GM19239 (cell line): Measurements from ENCODE around the gene ATP6V1B1.

Experiments used
- DNase-seq: peaks from one replicate; pipeline ENCODE4 v3.0.0; 2011; ENCODE audit warnings: low spot score; ENCODE audit not compliant: insufficient read length
- FAIRE-seq: peaks from 2 replicates; lab custom pipeline; 2011; peaks lifted over from hg19 to GRCh38; lab: Jason Lieb, UNC

Gene ATP6V1B1

GRCh38 chr2:70898363-70899240 lies 37.1 kb upstream of the ATP6V1B1 start:
- no peak for FAIRE-seq
- DNase-seq: no peak

DNA sequence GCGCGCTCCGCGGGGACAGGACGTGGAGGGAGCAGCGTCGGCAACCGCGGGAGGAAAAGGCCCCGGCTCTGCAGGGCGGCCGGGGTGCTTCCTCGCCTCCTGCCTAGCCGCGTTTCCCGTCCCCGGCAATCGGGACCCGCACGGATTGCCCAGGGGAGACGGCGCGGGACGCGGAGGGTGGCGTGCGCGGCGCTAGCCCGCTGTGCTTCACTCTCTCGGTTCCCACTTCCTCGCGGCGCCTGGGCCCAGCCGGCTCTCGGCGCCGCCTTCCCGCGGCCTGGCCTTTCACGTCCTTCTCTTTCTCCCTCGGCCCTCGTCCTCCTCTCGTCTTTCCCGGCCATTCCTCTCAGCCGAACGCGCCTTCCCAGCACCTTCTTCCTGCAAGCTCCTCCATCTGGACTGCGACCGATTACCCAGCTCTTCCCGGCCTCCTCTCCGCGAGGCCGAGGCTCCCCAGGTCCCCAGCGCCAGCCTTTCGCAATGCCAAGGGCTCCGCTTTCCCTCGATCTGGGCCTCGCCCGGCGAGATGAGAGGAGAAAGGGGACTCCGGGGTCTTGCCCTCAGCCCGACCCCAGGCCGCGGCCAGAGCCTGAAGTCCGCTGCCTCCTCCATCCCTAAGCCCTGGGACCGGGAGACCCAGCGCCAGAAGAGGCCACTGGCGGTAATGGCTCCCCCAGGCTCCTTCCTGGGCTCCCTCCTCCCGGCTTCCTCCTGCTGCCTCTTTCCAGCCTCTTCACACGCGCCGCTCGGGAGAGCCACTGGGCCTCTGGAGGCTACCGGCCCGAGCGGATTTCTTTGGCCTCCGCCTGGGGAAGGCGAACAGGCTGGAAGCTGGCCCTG lies 34.3 kb upstream of the ATP6V1B1 start:
- no peak for DNase-seq
- no peak for FAIRE-seq

- DNase-seq (no peak), FAIRE-seq (no peak)
Observed at GRCh38 chr2:70902067-70902442, 33.6 kb upstream of the ATP6V1B1 start.

- FAIRE-seq (no peak), DNase-seq (no peak)
Observed at GRCh38 chr2:70902579-70902978, 33.1 kb upstream of the ATP6V1B1 start.

DNA sequence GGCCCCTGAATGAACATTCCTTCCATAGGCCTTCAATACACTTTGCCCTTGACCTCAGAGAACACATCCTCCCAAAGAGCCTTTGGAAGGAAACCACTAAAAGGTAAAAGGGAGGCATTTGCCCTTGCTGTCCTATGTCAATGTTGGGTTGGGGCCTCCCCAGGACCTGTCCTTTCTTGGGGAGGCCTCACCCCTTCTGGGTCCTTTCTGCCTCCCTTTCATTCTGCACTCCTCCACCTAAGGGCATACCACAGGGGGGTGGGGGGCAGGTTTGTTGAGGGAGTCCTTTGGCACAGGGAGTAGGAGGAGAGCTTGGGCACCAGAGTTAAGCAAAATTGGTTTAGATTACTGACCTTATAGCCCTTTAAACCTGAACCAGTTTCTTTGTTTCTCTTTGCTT lies 32.5 kb upstream of the ATP6V1B1 start:
- DNase-seq: no peak
- FAIRE-seq: no peak

DNA sequence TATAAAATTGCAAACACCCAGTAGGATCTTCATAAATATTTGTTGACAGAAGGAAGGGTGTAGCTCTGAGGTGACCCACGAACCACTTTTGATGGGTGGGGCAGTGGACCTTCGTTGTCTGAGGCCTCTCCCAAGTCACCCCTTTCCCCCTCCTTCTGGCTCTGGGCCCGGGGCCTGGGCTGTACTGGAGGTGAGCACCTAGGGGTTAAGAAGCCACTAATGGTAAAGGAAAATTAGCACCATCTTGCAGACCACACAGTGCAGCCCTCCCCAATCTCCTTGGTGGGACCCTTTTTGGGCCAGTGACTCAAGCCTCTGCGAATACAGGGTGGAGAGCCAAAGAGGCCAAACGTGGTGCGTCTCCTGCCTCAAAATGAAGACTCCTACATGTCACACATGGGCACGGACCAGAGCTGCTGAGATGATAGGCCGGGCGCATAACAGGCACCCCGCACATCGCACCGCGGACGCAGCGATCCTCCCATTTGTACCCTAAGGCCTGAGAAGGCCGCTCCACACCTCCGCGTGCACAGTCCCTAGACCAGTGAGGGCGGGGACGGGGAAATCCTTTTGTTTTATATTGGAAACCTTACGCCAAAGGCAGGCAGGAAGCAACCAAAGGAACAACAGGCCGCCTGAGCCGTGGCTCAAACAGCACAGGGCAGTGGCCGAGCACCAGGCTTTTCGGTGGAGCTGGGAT lies 31.9 kb upstream of the ATP6V1B1 start:
- FAIRE-seq: no peak

DNA sequence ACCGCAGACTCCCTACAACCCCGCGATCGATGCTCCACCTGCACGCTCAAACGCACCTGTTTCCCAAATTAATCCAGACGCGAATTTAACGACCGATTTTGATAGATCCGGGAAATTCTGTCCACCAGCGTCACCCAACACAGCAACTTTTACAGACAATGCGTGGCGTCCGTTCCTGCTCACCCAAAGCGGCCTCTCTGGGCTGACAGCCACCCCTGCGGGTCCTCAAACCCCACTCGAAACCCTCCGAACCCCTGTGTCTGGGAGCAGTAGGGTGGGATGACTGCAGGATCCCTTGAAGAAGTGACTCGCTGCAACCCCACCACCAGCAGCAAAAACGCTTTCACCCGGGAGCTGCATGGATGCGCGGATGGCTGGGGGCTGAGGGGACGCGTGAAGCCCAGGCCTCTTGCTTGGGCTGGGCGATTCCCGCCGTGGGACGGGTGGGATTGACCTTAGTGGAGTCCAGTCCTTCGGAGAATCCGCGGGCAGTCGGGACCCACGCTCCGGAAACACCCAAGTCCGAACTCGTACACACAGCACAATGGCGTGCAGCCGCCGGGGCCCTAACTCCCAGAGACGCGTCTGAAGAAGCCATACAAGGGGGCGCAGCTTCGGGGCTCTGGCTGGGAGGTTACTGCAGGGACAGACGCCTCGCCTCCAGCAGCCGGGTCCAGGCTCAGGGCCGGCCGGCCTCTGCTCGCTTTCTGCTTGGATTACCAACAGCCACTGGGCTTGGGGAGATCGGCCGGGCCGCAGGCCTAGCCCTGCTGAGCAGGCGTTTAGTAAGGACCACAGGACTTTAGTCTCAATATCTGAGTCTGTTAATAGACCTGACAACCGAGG lies 31.1 kb upstream of the ATP6V1B1 start:
- DNase-seq (no peak), FAIRE-seq (no peak)

More for the DNA sequence above, 31.9 kb upstream of the ATP6V1B1 start:
- DNase-seq: no peak

GRCh38 chr2:70905443-70906421 lies 30.0 kb upstream of the ATP6V1B1 start:
- FAIRE-seq (no peak), DNase-seq (no peak)

GRCh38 chr2:70906439-70907005 lies 29.2 kb upstream of the ATP6V1B1 start:
- no peak for DNase-seq
- no peak for FAIRE-seq

GRCh38 chr2:70907130-70908057 lies 28.3 kb upstream of the ATP6V1B1 start:
- FAIRE-seq: no peak
- DNase-seq: no peak

GRCh38 chr2:70916291-70916690 lies 19.4 kb upstream of the ATP6V1B1 start:
- FAIRE-seq: no peak

GRCh38 chr2:70918016-70918415 lies 17.7 kb upstream of the ATP6V1B1 start:
- DNase-seq (no peak), FAIRE-seq (no peak)

More at GRCh38 chr2:70916291-70916690, 19.4 kb upstream of the ATP6V1B1 start:
- no peak for DNase-seq

DNA sequence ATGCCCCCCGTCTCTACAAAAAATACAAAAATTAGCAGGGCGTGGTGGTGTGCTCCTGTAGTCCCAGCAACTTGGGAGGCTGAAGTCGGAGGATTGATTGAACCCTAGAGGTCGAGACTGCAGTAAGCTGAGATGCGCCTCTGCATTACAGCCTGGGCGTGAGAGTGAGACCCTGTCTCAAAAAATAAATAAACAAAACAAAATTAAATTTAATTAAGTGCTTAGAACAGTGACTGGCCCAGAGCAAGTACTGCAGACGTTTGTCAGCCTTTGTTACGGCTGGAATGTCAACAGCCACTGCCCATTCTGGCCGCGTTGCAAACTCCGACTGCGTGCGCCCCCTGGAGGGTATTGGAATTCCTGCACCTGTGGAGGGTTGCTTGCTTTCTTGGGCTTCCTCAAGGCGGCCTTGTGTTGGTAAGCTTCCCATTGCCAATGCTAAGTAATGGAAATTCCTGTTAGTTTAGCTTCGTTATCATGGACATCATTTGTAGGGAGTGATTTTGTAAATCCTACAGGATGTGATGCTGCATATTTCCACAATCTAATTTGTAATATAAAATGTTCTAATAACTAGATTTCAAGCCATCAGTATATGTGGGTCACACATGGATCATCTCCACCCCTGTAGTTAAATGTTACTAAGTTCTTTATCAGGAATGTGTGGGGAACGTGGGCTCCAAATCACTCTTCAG lies 15.9 kb upstream of the ATP6V1B1 start:
- DNase-seq (peak; percentile 59), FAIRE-seq (peak; percentile 86)

DNA sequence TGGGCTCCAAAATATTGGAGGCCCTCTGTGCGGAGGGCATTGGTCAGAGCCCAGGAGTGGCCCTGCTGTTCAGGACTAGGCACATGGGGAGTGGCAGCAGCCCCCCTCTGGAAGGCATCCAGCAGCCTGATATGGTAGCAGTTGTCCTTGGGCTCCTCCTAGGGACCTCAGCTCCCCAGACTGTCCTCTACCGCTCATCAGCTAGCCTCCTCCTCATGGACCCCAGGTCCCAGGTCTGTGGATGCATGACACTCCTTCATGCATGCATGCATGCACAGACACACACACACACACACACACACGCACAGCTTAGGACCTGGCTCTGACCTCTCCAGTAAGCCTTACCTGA lies 15.4 kb upstream of the ATP6V1B1 start:
- FAIRE-seq (no peak), DNase-seq (no peak)

GRCh38 chr2:70921031-70921430 lies 14.7 kb upstream of the ATP6V1B1 start:
- DNase-seq: no peak
- no peak for FAIRE-seq

GRCh38 chr2:70921839-70922234 lies 13.9 kb upstream of the ATP6V1B1 start:
- FAIRE-seq: no peak
- DNase-seq: no peak
